Heart right ventricle (tissue), 16 donors: ENCODE data around the gene KRT81. TPM values are rescaled to one million over a fixed set of nuclear protein-coding genes. Genes with fewer than 3 reads are reported as not detected.

Source experiments
- ATAC-seq, 8 donors: fragments of 200-7000 bp; cut with Tn5 transposase; one replicate each; pipeline ENCODE4 v1.9.1; 2020; ENCODE audit warnings: mild to moderate bottlenecking in 8 of 8, moderate library complexity in 8 of 8, moderate number of reproducible peaks in 1 of 8
- DNase-seq, 2 donors: peaks; one replicate each; pipeline ENCODE4 v3.0.0-alpha.2; 2020
- H3K27ac ChIP-seq, 10 donors: fragments of 200-600 bp; sonication (generic) in 2 of 10; one replicate each; pipeline versions ENCODE4 v1.5.0 to v1.8.0; 2020 to 2022; ENCODE audit warnings: mild to moderate bottlenecking in 3 of 10
- H3K27me3 ChIP-seq, 7 donors: fragments of 200-600 bp; one replicate each; pipeline ENCODE4 v1.8.0; 2021 to 2022; ENCODE audit warnings: mild to moderate bottlenecking in 2 of 7
- H3K36me3 ChIP-seq, 9 donors: fragments of 200-600 bp; sonication (generic) in 1 of 9; one replicate each; pipeline versions ENCODE4 v1.5.0 to v1.8.0; 2020 to 2022; ENCODE audit warnings: mild to moderate bottlenecking in 2 of 9
- H3K4me1 ChIP-seq, 9 donors: fragments of 200-600 bp; sonication (generic) in 1 of 9; one replicate each; pipeline versions ENCODE4 v1.5.0 to v1.8.0; 2020 to 2022; ENCODE audit warnings: mild to moderate bottlenecking in 4 of 9
- H3K4me3 ChIP-seq, 10 donors: fragments of 200-600 bp; sonication (generic) in 2 of 10; one replicate each; pipeline versions ENCODE4 v1.5.0 to v1.8.0; 2020 to 2022; ENCODE audit warnings: mild to moderate bottlenecking in 7 of 10, moderate library complexity in 2 of 10
- H3K9me3 ChIP-seq, 11 donors: fragments of 200-600 bp in 10 of 11; sonication (generic) in 2 of 11; one replicate each; pipeline versions ENCODE4 v1.5.0 to v1.8.0; 2013 to 2022; ENCODE audit warnings: mild to moderate bottlenecking in 2 of 11, control low read depth in 1 of 11, moderate library complexity in 1 of 11
- CTCF ChIP-seq, 9 donors: fragments of 200-600 bp; sonication (generic) in 2 of 9; IDR thresholded peaks; one replicate each; pipeline versions ENCODE4 v1.5.0 to v1.8.0; 2021 to 2022; ENCODE audit warnings: antibody characterized with exemption in 9 of 9, mild to moderate bottlenecking in 5 of 9, moderate library complexity in 1 of 9
- whole genome bisulfite sequencing, 2 donors: extraction: QIAGEN DNeasy Blood & Tissue Kit; methylation state at CpG; one replicate each; pipeline ENCODE4 v1.1.7; 2013; ENCODE audit warnings: inconsistent platforms in 1 of 2; 5-methylcytosine and 5-hydroxymethylcytosine counted together
- intact Hi-C, 10 donors: fragments of 100-400 bp; cut with DNase I; formaldehyde crosslinking; loops; one replicate each; pipeline versions ENCODE4 v1.11.1 to v1.14.2; 2022
- polyA plus RNA-seq, 2 donors: library from polyadenylated mRNA; stranded (reverse); fragments of 200-250 nt; gene quantifications; one replicate each; pipeline ENCODE4 v1.2.3, GENCODE V29; 2013
- total RNA-seq, 10 donors: library from RNA; stranded (reverse); fragmentation: NEBNext Ultra II Directional in 3 of 10; extraction: Animal tissue kit (Norgen Biotek cat#: 25700) in 3 of 10; gene quantifications; one replicate each; pipeline versions ENCODE4 v1.2.1 to v1.2.4, GENCODE V29; 2021 to 2023
- donor health status: Arrhythmogenic right ventricular cardiomyopathy.
- donor health status: ischemic (EF 13 %, LVEDD 7.1; RV severe dilation, severe dysfunction).
- donor health status: healthy with polysubstance abuse.
- donor health status: DM: no; HTN: yes; CAD: no.
- donor health status: DM: no; HTN: no; CAD: no.
- donor health status: ischemic (EF 25% LVEDD 6.9; RV normal size, moderate dysfunction).
- donor health status: ischemic (EF 25% LVEDD 5.7; RV mildly dilated, moderate dysfunction).
- donor health status: healthy.
- donor health status: DM: yes; HTN: yes; CAD: no.
- donor health status: Ischemic cardiomyopathy.
- donor health status: ischemic (EF 35%, LVEDD 5.7; RV mildly dilated, moderate dysfunction).
- donor health status: nonischemic (EF 11% LVEDD 7.7; RV severe dilation, severe dysfunction).
- donor health status: DM: yes; HTN: yes; CAD: no.
- donor health status: PGD.
- donor health status: ischemic (EF 29% LVEDD 5.4; RV normal size, mild dysfunction).
- donor health status: nonischemic (EF 23%, LVEDD 6.1; RV moderate dilation, normal function).

Gene KRT81
- total and polyA plus RNA-seq, 12 donors, result not detected

GRCh38 chr12:52321418-52321817 is 30.1 kb upstream of the KRT81 start:
- H3K36me3 ChIP-seq, result no peaks in the 10 kb centered on the region
- DNase-seq, result no peak
- no peak for TF ChIP-seq CTCF (IDR thresholded peaks at IDR 0.05)
- WGBS, 2 donors, result 69 to 74% methylated on average over 4 of the region's 4 CpGs
- no peak overlapping the region for H3K4me3 ChIP-seq
- H3K4me1 ChIP-seq, result no peaks in the 10 kb centered on the region
- H3K27ac ChIP-seq, result no peak overlapping the region
- no peaks in the 10 kb centered on the region for H3K9me3 ChIP-seq
- no peak for ATAC-seq
- peaks cover 14 to 68% (median 46%) of the 10 kb centered on the region in 7 donors for H3K27me3 ChIP-seq
- intact Hi-C loops, result loop anchor here in 2 of 10 donors (5.0 to 10.0 kb wide), 2 partner anchors 99 to 167 kb away; no protein-coding TSS in a partner anchor

- no peak for TF ChIP-seq CTCF (IDR thresholded peaks at IDR 0.05)
- WGBS, 2 donors, result 56% methylated on average over 35 of the region's 35 CpGs
- Histone ChIP-seq H3K36me3 (no peaks in the 10 kb centered on the region), H3K27me3 (peaks cover 14 to 68% (median 46%) of the 10 kb centered on the region in 7 donors), H3K27ac (no peak within 1 kb of the TSS), H3K4me3 (no peak within 1 kb of the TSS), H3K4me1 (no peaks in the 10 kb centered on the region), H3K9me3 (no peaks in the 10 kb centered on the region)
- intact Hi-C loops, result loop anchor here in 2 of 10 donors (5.0 to 10.0 kb wide), 2 partner anchors 99 to 166 kb away; no protein-coding TSS in a partner anchor
- no peak for ATAC-seq
- DNase-seq, result no peak
Measured at GRCh38 chr12:52320784-52321400, 29.6 kb upstream of the KRT81 start, which contains the start of gene KRT83. KRT83 (minus strand) TSS chr12:52321398; CDS start chr12:52321335, 63 bp downstream.

- Histone ChIP-seq H3K27ac (no peak overlapping the region), H3K9me3 (no peaks in the 10 kb centered on the region), H3K36me3 (no peaks in the 10 kb centered on the region), H3K27me3 (peaks cover 14 to 77% (median 45%) of the 10 kb centered on the region in 7 donors), H3K4me3 (no peak overlapping the region), H3K4me1 (no peaks in the 10 kb centered on the region)
- TF ChIP-seq CTCF (IDR thresholded peaks at IDR 0.05), result no peak
- DNase-seq (no peak), ATAC-seq (no peak)
- intact Hi-C loops, result no loop called here
- 67 to 71% methylated on average over 11 of the region's 11 CpGs for WGBS, 2 donors
Measured at GRCh38 chr12:52319097-52319496, 27.8 kb upstream of the KRT81 start.

GRCh38 chr12:52318241-52318990 is 27.1 kb upstream of the KRT81 start:
- H3K4me3 ChIP-seq, result no peak overlapping the region
- no peak for ATAC-seq
- H3K27ac ChIP-seq, result no peak overlapping the region
- no peaks in the 10 kb centered on the region for H3K4me1 ChIP-seq
- no peak for TF ChIP-seq CTCF (IDR thresholded peaks at IDR 0.05)
- no peaks in the 10 kb centered on the region for H3K36me3 ChIP-seq
- peaks cover 14 to 79% (median 48%) of the 10 kb centered on the region in 7 donors for H3K27me3 ChIP-seq
- WGBS, 2 donors, result 76 to 81% methylated on average over 11 of the region's 11 CpGs
- H3K9me3 ChIP-seq, result no peaks in the 10 kb centered on the region
- DNase-seq, result no peak
- intact Hi-C loops, result no loop called here
